ENCODE results near the gene SH3GL1.

SH3GL1 gene

DNA sequence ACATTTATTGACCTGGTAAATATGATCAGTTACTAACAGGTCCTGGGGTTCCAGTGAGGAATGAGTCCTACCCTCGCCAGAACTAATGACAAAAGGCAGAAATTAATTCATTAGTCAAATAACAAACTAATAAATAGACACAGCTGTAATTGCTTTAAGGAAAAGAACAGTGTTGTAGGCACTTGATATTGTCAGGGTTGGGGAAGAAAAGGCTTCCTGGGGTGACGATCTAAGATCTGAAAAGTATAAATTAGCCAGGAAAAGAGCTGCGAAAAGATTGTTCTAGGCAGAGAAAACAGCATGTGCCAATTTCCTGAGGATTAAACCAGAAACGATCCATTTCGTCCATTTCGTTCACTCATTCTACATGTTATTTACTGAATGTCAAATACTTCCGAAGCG, 1.4 kb upstream of the SH3GL1 start:
- in situ Hi-C loops (cut with MboI; ENCODE audit: low sequenced_read_pairs) = no loop called here

DNA sequence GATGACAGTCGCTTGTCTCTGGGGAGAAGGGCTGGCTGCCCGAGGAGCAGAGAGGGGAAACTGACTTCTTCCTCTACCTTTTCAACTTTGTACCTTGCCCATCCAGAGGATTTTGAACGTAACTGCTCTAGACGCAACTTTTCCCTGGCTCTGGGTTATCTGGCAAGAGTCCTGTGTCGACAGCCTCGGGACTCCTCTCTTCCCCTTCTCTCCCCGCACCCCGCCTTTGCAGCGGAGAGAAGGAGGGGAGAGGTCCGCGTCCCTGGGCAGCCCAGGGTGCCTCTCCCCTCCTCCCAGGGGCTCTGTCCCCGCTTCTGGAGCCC, 574 bp downstream of the SH3GL1 start:
- in situ Hi-C loops (cut with MboI; ENCODE audit: low sequenced_read_pairs) = no loop called here

DNA sequence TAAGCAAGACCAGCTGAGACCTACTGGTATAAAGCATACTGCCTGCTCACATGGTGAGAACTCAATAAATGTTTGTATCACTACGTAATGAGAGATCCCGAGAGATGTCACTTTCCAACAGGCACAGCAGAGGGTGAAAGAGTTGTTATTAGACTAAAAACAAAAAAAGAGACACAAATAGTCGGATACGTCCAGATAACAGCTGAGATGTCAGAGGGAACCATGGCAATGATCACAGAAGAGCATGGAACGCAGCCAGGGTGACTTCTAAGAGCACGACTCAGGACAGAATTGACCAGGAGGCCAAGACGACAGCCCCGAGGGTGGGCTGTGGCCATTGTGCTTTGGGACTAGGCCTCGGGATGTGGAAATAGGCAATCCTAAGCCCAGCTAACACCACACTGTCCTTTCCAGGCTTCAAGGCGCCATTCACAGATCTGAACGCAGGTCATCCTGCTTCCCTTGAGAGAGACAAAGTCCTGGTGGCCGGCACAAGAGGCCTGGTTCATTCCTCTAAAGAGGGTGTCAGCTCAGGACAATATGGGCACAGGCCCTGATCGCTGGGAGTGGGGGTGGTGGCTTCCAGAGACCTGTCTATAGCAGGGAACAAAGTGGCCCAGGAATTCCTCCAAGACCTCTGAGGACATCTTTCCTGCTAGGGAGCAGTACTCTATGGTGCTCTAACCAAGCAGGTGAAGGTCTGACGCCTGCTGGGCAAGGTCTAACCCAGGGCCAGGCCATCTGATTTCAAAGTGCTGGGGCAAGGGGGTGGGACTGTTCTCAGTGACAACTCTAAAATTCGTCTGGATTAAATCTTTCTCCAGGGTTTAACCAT, 3.2 kb downstream of the SH3GL1 start:
- in situ Hi-C loops (cut with MboI; ENCODE audit: low sequenced_read_pairs) = no loop called here

DNA sequence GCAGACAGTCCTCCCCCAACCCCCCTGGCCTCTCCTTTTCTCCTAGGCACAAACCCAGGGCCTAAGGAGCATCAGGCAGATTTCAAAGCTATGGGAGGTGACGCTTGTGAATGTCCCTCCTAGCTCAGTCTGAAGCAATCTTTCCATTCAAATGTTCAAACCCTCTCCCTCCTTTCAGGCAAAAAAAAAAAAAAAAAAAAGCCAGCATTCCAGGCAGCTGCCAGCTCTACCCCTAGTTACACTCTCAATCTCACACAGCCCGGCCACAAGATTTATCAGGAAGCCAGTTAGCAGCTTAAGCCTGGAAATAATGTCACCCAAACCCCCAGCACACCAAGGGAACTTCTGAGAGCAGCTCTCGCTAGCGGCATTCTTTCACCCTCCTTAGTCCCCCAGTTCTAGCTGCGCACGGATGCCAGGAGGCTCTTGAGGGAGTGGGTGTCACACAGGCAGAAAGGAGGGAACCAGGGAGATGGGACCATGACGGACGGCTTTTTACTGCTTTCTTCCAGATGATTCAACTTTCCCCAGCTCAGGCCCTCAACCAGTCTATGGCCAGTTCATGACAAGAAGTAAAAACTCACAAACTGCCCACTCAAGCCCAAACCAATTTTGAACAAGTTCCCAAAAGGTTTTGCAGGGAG, 6.3 kb downstream of the SH3GL1 start:
- in situ Hi-C loops (cut with MboI; ENCODE audit: low sequenced_read_pairs) = no loop called here

DNA sequence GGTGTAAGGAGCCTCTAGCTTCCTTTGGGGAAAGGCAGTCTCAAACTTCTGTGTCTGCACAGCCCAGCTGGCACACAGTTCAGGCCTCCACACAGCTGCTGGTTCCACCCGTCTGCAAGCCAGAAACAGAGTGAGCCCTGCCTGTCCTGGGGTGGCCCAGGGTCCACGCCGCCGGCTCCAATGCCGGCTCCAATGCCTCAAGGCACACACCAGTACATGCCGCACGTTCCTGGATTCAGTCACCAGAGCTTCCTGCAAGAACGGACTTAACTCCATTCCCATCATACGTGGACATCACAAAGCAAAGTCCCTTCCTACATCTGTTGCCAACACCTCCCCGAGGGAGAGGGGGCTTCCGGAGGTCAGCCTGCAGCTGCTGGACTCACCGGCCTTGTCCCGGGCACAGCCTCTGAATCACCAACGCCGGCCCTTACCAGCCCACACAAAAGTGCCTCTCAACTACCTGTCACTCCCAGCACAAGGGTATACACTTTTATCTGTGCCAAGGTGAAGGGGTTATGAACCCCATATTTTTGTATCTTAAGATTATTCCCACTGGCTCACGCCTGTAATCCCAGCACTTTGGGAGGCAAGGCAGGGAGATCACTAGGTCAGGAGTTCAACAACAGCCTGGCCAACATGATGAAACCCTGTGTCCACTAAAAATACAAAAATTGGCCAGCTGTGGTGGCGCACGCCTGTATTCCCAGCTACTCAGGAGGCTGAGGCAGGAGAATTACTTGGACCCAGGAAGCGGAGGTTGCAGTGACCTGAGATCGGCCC, 8.5 kb downstream of the SH3GL1 start:
- in situ Hi-C loops (cut with MboI; ENCODE audit: low sequenced_read_pairs) = no loop called here

DNA sequence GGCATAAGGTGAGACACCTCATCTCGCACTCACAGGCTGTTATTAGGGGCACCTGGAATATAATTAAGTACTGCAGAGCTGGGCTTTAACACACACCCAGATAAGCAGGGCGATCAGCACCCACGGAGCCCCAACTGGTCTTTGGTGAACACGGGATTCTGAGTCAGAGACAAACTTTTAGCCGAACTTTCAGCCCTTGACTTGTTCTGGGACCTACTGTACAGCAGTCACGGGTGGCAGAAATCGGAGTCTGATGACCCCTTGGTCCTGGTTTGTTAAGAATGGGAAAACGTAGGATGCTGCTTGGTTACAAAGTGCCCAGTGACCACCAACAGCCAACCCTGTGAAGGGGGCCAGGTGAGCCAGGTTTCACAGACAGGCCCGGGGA, 9.0 kb downstream of the SH3GL1 start:
- in situ Hi-C loops (cut with MboI; ENCODE audit: low sequenced_read_pairs) = no loop called here

DNA sequence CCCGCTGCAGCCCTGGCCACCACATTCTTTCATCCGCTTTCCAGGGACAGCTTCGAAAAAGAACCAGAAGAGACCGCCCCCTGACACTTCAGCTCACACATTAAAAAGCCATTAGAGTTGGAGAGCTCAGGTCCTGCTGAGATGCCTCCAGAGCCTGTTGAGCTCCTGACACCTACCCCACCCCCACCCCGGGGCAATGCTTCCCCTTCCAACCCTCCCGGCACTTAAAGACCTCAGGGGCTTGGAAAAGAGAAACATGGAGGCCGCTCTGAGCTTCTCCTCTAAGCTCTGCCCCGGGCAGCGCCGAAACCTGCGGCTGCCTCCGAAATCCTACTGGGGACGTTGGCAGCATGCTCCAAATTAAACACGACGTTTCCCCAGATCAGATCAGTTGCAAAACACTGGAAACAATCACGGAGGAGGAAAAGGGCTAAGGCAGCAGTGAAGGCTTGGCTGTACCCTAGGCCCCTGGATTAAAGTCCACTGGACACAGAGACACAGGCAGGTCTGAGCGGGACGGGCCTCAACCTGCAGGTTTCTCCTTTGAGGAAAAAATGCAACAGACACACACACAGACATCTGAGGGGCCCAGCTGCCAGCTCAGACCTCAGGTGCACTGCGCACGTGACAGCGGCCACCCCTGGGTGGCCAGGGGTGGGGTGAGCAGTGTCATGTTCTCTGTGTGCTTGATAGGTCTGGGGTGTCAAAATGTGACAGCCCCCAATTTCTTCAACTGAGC, 9.6 kb downstream of the SH3GL1 start:
- in situ Hi-C loops (cut with MboI; ENCODE audit: low sequenced_read_pairs) = no loop called here

DNA sequence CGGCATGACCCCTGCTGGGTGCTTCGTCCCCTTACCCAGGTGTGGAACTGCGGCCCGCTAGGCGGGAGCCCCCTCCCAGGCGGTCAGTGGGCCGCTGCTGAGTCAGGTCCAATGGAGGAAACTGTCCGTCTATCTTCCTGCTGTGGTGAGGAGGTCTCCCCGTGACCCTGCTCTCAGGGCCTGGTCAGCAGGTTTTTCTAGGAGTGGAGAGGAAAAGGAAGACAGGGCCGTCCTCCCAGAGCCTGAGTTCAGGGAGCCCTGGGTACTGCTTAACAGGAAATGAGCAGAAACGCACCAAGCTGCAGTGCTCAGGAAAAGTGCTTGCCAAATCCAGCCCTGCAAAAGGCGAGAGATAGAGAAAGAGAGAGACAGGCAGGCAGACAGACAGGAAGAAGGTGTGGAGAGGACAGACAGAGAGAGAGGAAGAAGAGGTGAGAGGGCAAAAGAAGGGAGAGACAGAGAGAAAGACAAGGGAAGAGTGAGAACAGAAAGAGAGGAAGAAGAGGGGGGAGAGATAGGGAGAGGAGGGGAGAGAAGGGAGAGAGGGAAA, 10.3 kb downstream of the SH3GL1 start:
- in situ Hi-C loops (cut with MboI; ENCODE audit: low sequenced_read_pairs) = no loop called here

DNA sequence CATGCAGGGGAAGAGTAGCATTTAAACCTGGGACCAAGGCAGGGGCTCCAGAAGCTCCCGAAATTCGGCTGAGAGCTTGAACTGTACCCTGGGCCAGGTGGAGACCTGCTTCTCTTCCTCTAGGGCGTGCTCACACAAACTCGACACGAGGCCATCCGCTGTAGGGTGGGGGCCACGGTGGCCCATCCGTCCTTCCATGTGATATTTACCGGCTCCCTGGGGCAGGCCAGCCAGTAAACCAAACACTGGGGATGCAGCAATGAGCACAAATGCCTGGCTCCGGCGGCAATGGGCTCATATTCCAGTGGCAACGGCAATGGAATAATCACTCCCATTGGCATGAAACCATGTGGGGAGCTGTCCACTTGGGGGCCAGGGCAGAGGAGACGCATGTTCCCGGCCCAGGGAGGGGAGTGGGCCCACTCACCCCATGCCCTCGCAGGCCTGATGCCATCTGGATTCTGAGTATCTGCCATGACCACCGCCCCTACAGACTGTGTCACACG, 10.8 kb downstream of the SH3GL1 start:
- in situ Hi-C loops (cut with MboI; ENCODE audit: low sequenced_read_pairs) = no loop called here

DNA sequence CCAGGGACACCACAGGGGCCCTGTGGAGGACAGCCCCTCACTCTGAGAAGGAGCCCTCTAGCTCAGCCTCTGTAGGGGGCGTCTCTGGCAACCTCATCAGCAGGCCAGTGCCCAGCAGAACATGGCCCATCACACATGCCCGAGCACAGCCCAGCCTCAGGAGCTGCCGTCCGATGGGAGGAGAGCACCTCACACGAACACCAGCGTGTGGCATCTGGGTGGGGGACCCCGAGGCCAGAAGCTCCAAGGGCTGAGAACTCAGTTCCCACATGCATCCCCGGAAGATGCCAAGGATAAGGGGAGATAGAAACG, 11.3 kb downstream of the SH3GL1 start:
- in situ Hi-C loops (cut with MboI; ENCODE audit: low sequenced_read_pairs) = no loop called here

DNA sequence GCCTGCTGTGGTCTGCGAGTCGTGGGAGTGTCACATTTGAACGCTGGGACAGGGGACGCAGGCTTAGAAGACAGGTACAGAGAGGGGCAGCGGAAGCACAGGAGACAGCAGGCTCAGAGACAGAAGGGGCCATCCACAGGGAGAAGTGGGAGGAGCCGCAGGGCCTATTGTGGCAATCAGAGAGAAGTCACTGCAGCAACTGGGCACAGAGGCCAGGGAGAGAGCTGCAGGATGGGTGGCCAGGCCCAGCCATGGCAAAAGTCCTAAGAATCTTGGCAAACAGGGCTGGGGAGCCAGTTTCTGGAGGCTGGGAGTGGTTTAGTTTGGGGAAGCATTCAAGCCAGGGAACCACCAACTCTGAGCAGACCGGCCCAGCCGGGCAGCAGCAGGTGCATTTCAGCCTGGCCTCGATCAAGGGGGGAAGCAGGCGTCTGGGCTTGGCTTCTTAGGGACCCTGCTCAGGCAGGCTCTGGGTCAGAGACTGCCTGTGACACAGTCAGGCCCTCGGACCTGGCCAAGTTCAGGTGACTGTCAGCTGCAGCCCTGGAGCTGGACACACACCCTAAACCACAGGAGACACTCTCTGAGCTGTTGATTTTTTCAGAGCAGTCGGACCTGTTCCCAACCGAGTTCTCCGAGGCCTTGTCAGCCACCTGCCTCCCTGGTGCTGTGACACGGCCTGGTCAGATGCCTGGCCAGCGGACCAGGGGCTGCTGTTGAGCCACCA, 11.8 kb downstream of the SH3GL1 start:
- in situ Hi-C loops (cut with MboI; ENCODE audit: low sequenced_read_pairs) = no loop called here

DNA sequence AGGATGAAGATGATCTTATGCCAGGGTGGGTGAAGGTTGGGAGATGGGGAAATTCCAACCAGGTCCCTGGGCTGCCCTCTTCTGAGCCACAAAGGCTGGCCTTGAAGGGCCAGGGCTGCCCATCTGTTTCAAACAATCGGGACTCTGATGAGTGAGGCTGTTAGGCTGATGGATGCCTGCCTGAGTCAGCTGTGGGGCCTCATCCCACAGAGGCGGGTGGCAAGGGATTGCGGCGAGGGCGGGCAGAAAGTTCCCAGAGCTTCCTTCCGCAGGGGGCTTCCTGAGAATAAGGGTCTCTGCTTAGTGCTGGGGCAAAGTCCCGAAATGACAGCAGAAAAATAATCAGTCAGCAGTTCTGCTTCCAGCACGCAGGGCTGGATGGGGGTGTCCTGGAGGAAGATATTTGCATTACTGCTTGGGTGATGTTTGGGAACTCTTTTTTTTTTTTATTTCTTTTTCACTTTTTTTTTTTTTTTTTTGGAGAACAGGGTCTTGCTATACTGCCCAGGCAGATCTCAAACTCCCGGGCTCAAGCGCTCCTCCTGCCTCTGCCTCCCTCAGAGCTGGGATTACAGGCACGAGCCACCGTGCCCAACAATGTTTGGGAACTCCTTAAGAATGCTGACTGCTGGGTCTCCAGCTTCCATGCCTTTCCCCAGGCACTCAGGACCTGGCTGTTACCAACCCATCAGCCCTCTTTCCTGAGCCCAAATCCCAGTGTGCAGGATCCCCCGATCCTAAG, 14.1 kb downstream of the SH3GL1 start:
- in situ Hi-C loops (cut with MboI; ENCODE audit: low sequenced_read_pairs) = no loop called here

DNA sequence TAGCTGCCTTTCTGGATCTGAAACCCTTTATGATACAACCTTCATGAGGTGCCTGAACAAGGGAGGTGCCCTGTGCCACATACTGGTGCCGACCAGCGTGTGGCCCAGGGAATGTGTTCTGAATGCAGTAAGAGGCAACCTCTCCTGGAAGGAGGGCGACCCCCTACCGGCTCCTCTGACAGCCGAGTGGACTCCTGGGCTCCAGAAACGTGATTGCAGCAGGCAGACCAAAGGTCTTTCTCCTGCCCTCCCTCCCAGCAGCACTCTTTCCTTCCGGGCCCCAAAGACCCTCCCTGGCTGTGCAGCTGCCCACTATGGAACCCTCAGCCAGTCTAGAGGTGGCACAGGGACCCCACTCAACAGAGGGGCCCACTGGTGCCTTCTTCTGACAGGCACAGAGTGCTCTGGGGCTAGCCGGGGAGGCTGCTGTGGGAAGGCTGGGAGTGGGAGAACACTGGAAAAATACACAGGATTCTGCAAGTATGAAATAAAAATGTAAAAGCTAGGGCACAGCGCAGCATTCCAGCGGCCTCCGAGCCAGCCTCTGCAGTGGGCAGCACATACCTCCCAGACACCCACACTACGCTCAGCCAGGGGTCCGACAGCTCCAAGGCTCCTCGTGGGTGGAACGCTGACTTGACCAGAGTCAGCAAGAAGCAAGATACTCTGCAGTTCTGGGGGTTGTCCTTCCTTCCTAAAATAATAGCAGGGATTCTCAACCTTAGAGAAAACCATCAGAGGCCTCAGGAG, 14.9 kb downstream of the SH3GL1 start:
- in situ Hi-C loops (cut with MboI; ENCODE audit: low sequenced_read_pairs) = no loop called here

DNA sequence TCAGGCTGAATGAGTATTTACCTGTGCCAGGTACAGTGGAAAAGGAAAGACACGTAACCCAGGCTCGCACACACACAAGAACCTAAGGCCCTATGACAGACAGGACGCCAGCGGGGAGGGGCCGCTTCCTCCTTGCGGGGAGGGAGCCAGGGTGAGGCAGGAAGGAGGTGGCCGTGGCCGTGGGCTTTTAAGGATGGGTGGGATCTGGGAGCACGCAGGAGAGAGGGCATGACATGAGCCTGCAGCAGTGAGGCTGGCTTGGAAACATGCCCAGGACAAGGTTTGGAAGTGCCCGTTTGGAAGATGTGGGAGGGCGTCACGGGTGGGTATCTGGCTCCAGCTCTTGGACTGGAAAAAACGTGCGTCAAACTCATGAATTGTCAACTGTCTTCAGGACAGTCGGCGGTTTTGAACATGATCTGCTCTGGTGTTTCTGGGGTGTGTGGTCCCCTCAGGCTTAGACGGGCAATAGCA, 20.1 kb downstream of the SH3GL1 start:
- in situ Hi-C loops (cut with MboI; ENCODE audit: low sequenced_read_pairs) = no loop called here

DNA sequence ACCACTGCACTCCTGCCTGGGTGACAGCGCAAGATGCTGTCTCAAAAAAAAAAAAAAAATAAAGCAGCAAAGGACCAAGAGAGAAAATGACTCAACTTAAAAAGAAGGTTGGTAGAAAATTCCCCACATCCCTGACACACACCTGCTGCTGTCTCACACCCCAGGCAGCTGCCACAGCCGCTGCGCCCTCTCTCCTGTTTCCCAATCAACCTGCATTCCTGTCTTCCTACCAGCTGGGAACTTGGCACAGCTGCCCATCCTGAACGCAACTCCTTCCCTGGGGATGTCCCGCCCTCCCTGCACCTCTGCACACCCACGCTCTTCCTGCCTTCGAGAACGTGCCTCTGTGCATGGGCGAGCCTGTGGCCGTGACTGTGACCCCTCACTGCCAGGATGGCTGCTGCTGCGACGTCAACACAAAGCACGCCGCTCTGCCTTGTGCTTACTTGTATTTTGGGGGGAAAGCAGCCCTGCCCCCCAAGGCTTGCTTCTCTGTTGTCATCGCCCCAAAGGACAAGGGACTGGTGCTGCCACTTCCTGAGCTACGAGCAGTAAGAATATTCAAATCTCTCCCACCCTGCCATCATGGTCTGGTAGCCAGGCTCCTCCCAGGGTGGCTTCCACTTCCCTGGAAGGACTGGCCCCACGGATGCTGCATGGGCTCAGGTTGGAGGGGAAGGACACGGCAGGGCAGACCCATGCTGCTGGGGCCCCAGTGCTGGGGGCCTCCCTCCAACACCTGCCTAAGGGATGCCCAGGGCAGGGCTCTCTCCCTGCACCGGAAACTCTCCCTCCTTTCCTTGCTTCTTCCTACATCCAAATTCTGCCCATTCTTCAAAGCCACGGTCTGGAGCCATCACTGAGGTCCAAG, 20.7 kb downstream of the SH3GL1 start:
- in situ Hi-C loops (cut with MboI; ENCODE audit: low sequenced_read_pairs) = no loop called here

DNA sequence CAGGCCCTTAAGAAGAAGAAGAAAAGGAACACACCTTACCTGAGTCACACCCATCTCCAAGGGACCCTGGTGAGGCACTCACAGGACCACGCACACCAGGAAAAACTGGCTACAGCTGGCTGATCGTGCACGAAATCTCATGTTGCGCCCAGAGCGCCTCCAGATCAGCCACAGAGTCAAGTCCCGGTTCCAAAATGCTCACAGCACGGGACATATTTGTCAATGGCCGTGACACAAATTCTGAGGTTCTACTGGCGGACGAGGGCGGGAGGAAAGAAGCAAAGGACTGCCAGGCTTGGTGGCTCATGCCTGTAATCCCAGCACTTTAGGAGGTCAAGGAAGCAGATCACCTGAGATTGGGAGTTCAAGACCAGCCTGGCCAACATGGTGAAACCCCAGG, 21.5 kb downstream of the SH3GL1 start:
- in situ Hi-C loops (cut with MboI; ENCODE audit: low sequenced_read_pairs) = no loop called here

DNA sequence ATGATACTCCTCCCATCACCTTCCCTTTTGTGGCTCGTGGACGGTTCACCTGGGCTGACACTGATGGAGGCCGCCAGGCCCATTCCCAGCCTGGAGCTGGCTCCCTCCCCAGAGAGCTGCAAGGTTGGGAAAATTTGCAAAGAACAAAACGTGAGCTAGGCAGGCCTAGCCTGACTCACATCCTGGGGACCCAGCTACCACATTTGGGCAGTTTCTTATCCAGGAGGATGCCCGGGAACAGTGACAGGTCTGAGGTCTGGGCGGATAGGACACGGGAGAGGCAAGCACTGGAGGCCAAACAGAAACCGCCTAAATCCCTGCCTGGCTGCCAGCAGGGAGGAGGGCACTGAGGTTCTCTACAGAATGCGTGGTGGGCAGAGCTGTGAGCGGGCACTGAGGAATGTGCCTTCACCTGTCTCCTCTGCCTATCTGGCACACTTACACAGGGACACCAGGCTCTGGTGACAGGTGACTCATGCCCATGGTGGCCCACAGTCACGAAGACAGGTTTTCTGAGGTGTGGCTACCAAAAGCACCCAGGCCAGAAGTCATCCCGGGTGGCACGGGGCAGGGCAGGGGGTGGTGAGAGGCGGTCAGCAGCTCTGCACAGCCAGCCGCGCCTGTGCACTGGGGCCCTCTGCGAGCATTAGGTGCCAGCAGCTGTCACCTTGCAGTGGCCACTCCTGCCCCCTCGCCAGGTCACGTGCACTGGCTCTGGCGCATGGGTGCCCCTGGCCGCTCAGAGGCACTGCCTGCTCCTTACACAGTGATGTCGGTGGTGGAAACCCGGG, 23.2 kb downstream of the SH3GL1 start:
- in situ Hi-C loops (cut with MboI; ENCODE audit: low sequenced_read_pairs) = no loop called here

All from HL-60/S4 (cell line).